Mesodermal cell (in vitro differentiated cells): ENCODE measurements around the gene RAMP3.
"Not testable (repeated sequence)": the region's sequence is repeated elsewhere in the genome, so short reads cannot be mapped to it uniquely, and the experiment has no call there.

ENCODE experiments used
- H3K27ac ChIP-seq: 2 replicates; pipeline ENCODE4 v1.7.0; 2013; ENCODE audit warnings: mild to moderate bottlenecking, low read depth, low read length, moderate library complexity; ENCODE audit not compliant: severe bottlenecking
- H3K36me3 ChIP-seq: 2 replicates; pipeline ENCODE4 v1.7.1; 2013; ENCODE audit warnings: mild to moderate bottlenecking, low read length, moderate library complexity; ENCODE audit not compliant: control insufficient read depth, insufficient read depth
- H3K4me1 ChIP-seq: one replicate; pipeline ENCODE4 v1.7.1; 2013; ENCODE audit warnings: mild to moderate bottlenecking, low read length; ENCODE audit not compliant: insufficient read depth, control insufficient read depth, poor library complexity, severe bottlenecking
- H3K4me3 ChIP-seq: 2 replicates; pipeline ENCODE4 v1.7.0; 2013; ENCODE audit warnings: low read length, control low read depth, mild to moderate bottlenecking; ENCODE audit not compliant: insufficient read depth, poor library complexity, severe bottlenecking; ENCODE audit errors: extremely low read depth
- H3K9me3 ChIP-seq: 2 replicates; pipeline ENCODE4 v1.7.1; 2013; ENCODE audit warnings: mild to moderate bottlenecking, low read length, moderate library complexity; ENCODE audit not compliant: control insufficient read depth
- WGBS, 2 experiments: methylation state at CpG; one replicate each; pipeline ENCODE4 v1.1.5; 2013; ENCODE audit warnings: missing lambda C conversion rate in 2 of 2; ENCODE audit not compliant: insufficient coverage in 2 of 2; 5-methylcytosine and 5-hydroxymethylcytosine counted together

RAMP3 gene

DNA sequence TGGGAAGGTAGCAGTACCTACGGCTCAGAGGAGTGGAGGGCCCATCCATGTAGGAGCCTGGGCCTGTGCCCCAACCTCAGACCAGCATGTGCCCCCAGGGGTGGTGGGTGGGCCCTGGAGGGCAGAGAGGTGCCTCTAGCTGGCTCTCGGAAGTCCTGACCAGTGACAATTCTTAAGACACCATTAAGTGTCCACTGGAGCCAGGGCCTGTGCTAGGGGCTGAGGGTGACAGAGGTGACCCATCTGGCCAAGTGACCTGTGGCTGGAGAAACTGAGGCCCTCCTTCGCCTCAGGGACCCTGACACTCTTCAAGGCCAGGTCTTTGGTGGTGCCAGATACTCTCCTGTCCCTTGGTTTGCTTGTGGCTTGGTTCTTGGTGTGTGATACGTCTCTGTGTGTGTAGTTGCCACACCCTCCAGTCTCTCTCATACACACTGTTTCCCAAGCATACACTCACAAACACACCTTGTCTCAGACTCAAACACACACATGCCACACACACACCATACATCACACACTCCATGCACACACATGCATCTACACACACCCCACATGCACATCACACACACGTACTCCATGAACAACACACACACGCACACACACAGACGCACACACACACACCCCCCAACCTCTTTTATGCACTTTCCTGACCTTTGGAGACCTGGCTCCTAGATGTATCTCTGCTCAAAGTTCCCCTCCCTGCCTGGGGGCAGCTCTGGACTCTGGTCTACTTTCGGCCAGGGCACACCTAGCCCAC, 897 bp upstream of the RAMP3 start:
- H3K4me1 ChIP-seq = peaks cover 7% of the 10 kb centered on the region
- no peak overlapping the region for H3K27ac ChIP-seq
- H3K36me3 ChIP-seq = no peaks in the 10 kb centered on the region
- 84 to 90% methylated on average over 5 to 6 of the region's 8 CpGs for WGBS, 2 experiments
- no peaks in the 10 kb centered on the region for H3K9me3 ChIP-seq
- H3K4me3 ChIP-seq = no peak overlapping the region

DNA sequence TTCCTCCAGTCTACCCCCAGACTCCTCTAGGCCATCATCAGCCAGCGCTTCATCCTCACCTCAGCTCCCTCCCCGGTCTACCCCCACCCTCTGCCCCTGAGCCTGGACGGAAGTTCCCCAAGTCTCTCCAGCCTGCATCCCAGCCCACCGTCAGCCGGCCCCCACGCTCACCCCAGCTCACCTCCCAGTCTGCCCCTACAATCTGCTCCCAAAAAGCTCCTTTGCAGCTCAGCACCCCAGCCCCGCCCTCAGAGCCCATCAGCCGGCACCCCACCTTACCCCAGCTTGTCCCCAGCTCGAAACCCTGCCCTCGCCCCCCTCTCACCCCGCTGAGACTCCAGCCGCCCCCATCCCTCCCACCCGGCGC, 322 bp upstream of the RAMP3 start:
- H3K27ac ChIP-seq = no peak overlapping the region
- WGBS, 2 experiments = 13 to 24% methylated on average over 6 to 8 of the region's 14 CpGs
- peaks cover 7% of the 10 kb centered on the region for H3K4me1 ChIP-seq
- H3K36me3 ChIP-seq = no peaks in the 10 kb centered on the region
- H3K4me3 ChIP-seq = no peak overlapping the region
- H3K9me3 ChIP-seq = no peaks in the 10 kb centered on the region

DNA sequence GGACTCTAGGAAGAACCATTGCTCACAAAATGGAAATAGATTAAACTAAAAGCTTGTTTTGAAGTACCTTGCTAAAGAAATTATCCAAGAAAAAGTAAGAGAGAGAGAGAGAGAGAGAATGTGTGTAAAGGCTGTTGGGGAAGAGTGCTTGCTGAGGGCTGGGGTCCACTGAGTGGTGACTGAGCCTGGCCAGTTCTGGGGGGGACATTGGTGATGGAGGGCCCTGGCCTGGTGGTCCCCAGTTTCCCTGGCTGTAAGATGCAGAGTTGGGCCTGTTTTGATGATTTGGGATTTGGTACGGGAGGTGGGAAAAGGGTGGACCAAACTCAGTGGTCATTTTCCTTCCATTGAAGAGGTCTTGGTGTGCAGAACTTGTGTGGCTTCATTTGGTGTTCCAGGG, 880 bp downstream of the RAMP3 start:
- H3K4me3 ChIP-seq = no peak overlapping the region
- no peaks in the 10 kb centered on the region for H3K36me3 ChIP-seq
- H3K9me3 ChIP-seq = no peaks in the 10 kb centered on the region
- H3K27ac ChIP-seq = no peak overlapping the region
- peaks cover 1% of the 10 kb centered on the region for H3K4me1 ChIP-seq
- WGBS, 2 experiments = 83% methylated on average over 1 of the region's 1 CpG; no CpG with 5 or more reads in 1 of the 2 experiments

DNA sequence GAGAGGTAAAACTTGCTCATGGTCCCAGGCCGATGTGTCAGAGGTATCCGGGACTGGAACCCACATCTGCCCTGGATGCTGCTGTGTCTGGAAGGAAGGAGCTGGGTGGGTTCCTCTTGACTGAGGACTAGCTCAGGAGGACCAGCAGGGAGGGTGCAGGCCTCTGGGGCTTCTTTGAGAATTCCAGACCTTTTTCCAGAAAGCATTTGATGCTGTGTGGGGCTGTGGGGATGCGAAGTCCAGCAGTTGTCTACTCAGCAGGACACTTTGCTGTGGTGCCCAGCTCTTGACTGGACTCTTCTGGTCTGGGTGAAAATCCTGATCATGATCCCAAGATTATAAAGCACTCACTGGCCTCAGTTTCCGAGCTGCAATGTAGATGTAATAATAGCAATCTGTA, 1.7 kb downstream of the RAMP3 start:
- 88 to 94% methylated on average over 3 to 4 of the region's 4 CpGs for WGBS, 2 experiments
- Histone ChIP-seq H3K27ac (no peak overlapping the region), H3K36me3 (no peaks in the 10 kb centered on the region), H3K9me3 (no peaks in the 10 kb centered on the region), H3K4me3 (no peak overlapping the region), H3K4me1 (no peaks in the 10 kb centered on the region)

DNA sequence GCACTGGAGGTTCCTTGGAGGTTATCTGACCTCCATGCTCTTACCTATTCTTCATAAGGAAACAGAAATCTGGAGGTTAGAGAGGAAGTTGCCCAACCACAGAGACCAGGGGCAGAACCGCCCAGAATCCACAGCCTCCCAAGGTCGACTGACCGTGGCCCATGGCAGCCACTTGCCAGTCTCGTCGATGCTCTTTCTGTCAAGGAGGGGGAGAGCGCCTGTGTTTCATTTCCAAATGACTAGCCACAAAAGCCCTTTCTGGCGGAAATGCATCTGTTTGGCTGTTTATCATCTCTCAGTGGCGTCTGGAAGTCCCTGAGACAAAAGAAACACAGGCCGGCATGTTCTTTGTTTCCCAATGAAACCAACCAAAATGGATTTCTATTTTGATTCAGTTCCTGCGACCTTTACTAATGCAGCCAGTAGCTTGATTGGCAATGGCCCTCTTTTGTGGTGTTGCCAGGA, 2.9 kb downstream of the RAMP3 start:
- Histone ChIP-seq H3K4me1 (no peaks in the 10 kb centered on the region), H3K4me3 (no peak overlapping the region), H3K9me3 (no peaks in the 10 kb centered on the region), H3K27ac (no peak overlapping the region), H3K36me3 (no peaks in the 10 kb centered on the region)
- WGBS, 2 experiments = 78 to 89% methylated on average over 9 to 10 of the region's 10 CpGs

GRCh38 chr7:45161138-45161537, 3.5 kb downstream of the RAMP3 start:
- Histone ChIP-seq H3K9me3 (no peaks in the 10 kb centered on the region), H3K36me3 (no peaks in the 10 kb centered on the region), H3K4me1 (no peaks in the 10 kb centered on the region), H3K4me3 (no peak overlapping the region), H3K27ac (no peak overlapping the region)
- WGBS, 2 experiments = 82 to 93% methylated on average over 2 to 3 of the region's 4 CpGs

GRCh38 chr7:45161842-45162241, 4.3 kb downstream of the RAMP3 start:
- Histone ChIP-seq H3K4me1 (no peaks in the 10 kb centered on the region), H3K27ac (no peak overlapping the region), H3K36me3 (no peaks in the 10 kb centered on the region), H3K4me3 (no peak overlapping the region), H3K9me3 (no peaks in the 10 kb centered on the region)
- WGBS, 2 experiments = 85 to 90% methylated on average over 7 to 9 of the region's 9 CpGs

DNA sequence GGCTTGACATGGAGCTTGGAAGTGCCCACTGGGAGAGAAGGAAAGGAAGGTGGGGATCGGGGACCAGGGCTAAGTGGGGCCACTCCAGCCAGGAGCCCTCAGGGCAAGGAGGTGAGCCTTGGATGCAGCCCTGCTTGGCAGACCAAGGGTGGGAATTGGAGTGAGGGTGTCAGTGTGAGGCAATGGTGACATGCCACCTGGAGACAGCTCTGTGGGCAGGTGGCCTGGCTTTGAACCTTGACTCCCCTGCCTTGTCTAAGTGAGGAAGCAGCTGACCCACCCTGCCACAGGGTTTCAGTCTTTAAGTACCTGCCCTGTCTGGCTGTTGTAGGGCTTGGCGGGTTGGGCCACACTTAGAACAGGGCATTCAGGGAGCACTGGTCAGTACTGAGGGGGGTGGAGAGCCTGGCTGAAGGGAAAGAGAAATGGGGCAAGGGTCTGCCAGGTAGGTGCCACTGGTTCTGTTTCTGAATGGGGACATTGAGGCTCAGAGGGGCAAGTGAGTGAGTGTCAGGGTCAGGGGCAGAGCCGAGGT, 4.8 kb downstream of the RAMP3 start:
- Histone ChIP-seq H3K4me1 (no peaks in the 10 kb centered on the region), H3K4me3 (no peak overlapping the region), H3K36me3 (no peaks in the 10 kb centered on the region), H3K27ac (no peak overlapping the region), H3K9me3 (no peaks in the 10 kb centered on the region)
- 73 to 97% methylated on average over 2 to 3 of the region's 3 CpGs for WGBS, 2 experiments

DNA sequence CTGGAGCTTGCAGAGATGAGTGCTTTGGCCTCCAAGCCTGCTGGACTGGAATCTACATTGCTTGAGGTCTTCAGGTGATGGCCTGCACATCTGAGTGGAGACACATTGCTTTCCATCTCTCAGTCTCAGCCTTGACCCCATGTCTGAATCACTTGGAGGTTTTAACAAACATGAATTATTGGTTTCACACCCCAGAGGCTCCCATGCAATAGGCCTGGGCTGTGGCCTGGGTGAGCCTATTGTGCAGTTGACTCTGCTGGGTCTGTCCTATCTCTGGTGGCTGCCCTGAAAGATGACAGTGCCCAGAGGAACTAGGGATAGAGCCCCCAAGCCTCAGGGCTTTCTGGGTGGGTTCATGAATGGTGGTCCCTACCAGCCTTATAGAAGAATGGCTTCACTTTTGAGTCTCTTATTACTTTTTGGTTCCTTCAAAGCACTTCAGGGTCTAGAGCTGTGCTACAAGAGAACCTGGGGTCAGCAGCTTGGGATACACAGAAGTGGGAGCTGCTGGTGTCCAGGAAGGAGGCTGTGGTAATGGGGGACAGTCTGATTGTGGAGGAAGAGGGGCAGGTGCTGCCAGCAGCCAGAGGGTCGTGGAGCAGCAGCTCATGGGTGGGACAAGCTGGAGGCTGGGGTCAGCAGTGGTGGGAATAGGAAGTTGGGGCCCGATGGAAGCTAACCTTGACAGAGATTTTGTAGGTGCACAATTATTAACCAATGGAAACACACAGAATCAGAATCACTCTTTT, 5.5 kb downstream of the RAMP3 start:
- no peaks in the 10 kb centered on the region for H3K36me3 ChIP-seq
- WGBS, 2 experiments = 43% methylated on average over 1 of the region's 2 CpGs; no CpG with 5 or more reads in 1 of the 2 experiments
- H3K4me1 ChIP-seq = no peaks in the 10 kb centered on the region
- H3K4me3 ChIP-seq = no peak overlapping the region
- no peaks in the 10 kb centered on the region for H3K9me3 ChIP-seq
- H3K27ac ChIP-seq = no peak overlapping the region

- WGBS, 2 experiments = 60 to 79% methylated on average over 3 to 4 of the region's 4 CpGs
- no peak overlapping the region for H3K27ac ChIP-seq
- no peaks in the 10 kb centered on the region for H3K36me3 ChIP-seq
- H3K4me3 ChIP-seq = no peak overlapping the region
- H3K9me3 ChIP-seq = no peaks in the 10 kb centered on the region
- H3K4me1 ChIP-seq = no peaks in the 10 kb centered on the region
Measured at GRCh38 chr7:45163692-45164052, 6.1 kb downstream of the RAMP3 start.

DNA sequence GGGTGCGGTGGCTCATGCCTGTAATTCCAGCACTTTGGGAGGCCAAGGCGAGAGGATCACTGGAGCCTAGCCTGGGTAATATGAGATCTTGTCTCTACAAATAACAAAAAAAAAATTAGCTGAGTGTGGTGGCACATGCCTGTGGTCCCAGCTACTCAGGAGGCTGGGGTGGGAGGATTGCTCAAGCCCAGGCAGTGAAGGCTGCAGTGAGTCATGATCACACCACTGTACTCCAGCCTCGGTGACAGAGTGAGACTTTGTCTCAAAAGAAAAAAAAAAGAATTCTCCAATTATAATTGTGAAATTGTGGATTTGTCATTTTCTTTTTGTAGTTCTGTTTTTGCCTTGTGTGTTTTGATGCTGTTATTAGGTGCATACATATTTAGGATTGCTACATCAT, 6.7 kb downstream of the RAMP3 start:
- not testable (repeated sequence) for H3K36me3 ChIP-seq, H3K9me3 ChIP-seq, H3K27ac ChIP-seq, H3K4me1 ChIP-seq, H3K4me3 ChIP-seq
- WGBS, 2 experiments = 43% methylated on average over 1 of the region's 3 CpGs; no CpG with 5 or more reads in 1 of the 2 experiments
